Loucy (cell line): ENCODE measurements around the gene MPDZ.

Source experiments
- H2AFZ ChIP-seq: fragments of 200-600 bp; sonication (generic); 2 replicates; pipeline ENCODE4 v1.6.0; 2016; ENCODE audit warnings: antibody characterized with exemption, mild to moderate bottlenecking, low read length, moderate library complexity
- H3F3A ChIP-seq: fragments of 200-600 bp; 2 replicates; pipeline ENCODE4 v1.6.0; 2016; ENCODE audit warnings: antibody characterized with exemption, low read depth, mild to moderate bottlenecking
- H3K27me3 ChIP-seq: fragments of 200-600 bp; sonication (generic); 2 replicates; pipeline ENCODE4 v1.6.1; 2014; ENCODE audit warnings: low read length, mild to moderate bottlenecking; ENCODE audit not compliant: insufficient read depth, poor library complexity, severe bottlenecking
- H3K36me3 ChIP-seq: fragments of 200-600 bp; sonication (generic); 2 replicates; pipeline ENCODE4 v1.6.1; 2016; ENCODE audit warnings: low read length; ENCODE audit not compliant: insufficient read depth
- H3K4me1 ChIP-seq: fragments of 200-600 bp; sonication (generic); 2 replicates; pipeline ENCODE4 v1.5.1; 2014; ENCODE audit warnings: low read length, mild to moderate bottlenecking; ENCODE audit not compliant: insufficient read depth, poor library complexity, severe bottlenecking
- H3K4me2 ChIP-seq: fragments of 200-600 bp; sonication (generic); 2 replicates; pipeline ENCODE4 v1.6.0; 2014; ENCODE audit warnings: antibody characterized with exemption, low read length, low read depth, mild to moderate bottlenecking; ENCODE audit not compliant: poor library complexity, severe bottlenecking
- H3K4me3 ChIP-seq: fragments of 200-600 bp; sonication (generic); 2 replicates; pipeline ENCODE4 v1.5.1; 2014; ENCODE audit warnings: low read length, mild to moderate bottlenecking, mixed read lengths; ENCODE audit not compliant: poor library complexity, severe bottlenecking
- H3K79me2 ChIP-seq: fragments of 200-600 bp; sonication (generic); 2 replicates; pipeline ENCODE4 v1.6.1; 2014; ENCODE audit warnings: low read length; ENCODE audit not compliant: insufficient read depth
- H3K9ac ChIP-seq: fragments of 200-600 bp; sonication (generic); 2 replicates; pipeline ENCODE4 v1.6.0; 2014; ENCODE audit warnings: mild to moderate bottlenecking, low read depth, low read length, moderate library complexity; ENCODE audit not compliant: poor library complexity, severe bottlenecking
- H3K9me2 ChIP-seq: fragments of 200-600 bp; sonication (generic); replicated peaks from 2 replicates; pipeline ENCODE4 v1.6.1; 2016; ENCODE audit warnings: low read depth, low read length, mixed read lengths
- H3K9me3 ChIP-seq: fragments of 200-600 bp; sonication (generic); 2 replicates; pipeline ENCODE4 v1.6.1; 2014; ENCODE audit warnings: mild to moderate bottlenecking, antibody characterized with exemption, low read length, low read depth; ENCODE audit not compliant: insufficient read depth
- H4K20me1 ChIP-seq: fragments of 200-600 bp; sonication (generic); 2 replicates; pipeline ENCODE4 v1.6.0; 2014; ENCODE audit warnings: antibody characterized with exemption, low read length, mild to moderate bottlenecking; ENCODE audit not compliant: insufficient read depth, poor library complexity, severe bottlenecking
- CTCF ChIP-seq: fragments of 200-600 bp; sonication (generic); conservative IDR thresholded peaks from 2 replicates; pipeline ENCODE4 v1.5.1; 2014; ENCODE audit warnings: mild to moderate bottlenecking, antibody characterized with exemption, low read length
- EZH2phosphoT487 ChIP-seq: fragments of 200-600 bp; IDR thresholded peaks from 2 replicates; pipeline ENCODE4 v1.6.1; 2018; ENCODE audit warnings: antibody characterized with exemption, mild to moderate bottlenecking, moderate library complexity, borderline replicate concordance

The MPDZ gene

GRCh38 chr9:13279284-13280141 is at the start of gene MPDZ:
TSS of gene MPDZ (minus strand) at chr9:13279692. CDS start at chr9:13250315, 29,377 bp downstream.
- Histone ChIP-seq H3K4me3 (no peak within 1 kb of the TSS), H3K36me3 (no peaks in the 10 kb centered on the region), H3K79me2 (no peaks in the 10 kb centered on the region), H2AFZ (no peak within 1 kb of the TSS), H3K4me2 (no peak within 1 kb of the TSS), H3K4me1 (no peaks in the 10 kb centered on the region), H3K27me3 (no peaks in the 10 kb centered on the region), H3F3A (no peaks in the 10 kb centered on the region), H3K9me3 (no peaks in the 10 kb centered on the region), H4K20me1 (no peaks in the 10 kb centered on the region), H3K9ac (no peak within 1 kb of the TSS), H3K9me2 (no peaks in the 10 kb centered on the region)
- TF ChIP-seq CTCF: no peak
- no peak for TF ChIP-seq EZH2phosphoT487

GRCh38 chr9:13324988-13325387 is 45.5 kb upstream of the MPDZ start:
- Histone ChIP-seq H3K36me3 (no peaks in the 10 kb centered on the region), H3F3A (no peaks in the 10 kb centered on the region)

GRCh38 chr9:13322828-13323550 is 43.5 kb upstream of the MPDZ start:
- Histone ChIP-seq H3K4me1 (no peaks in the 10 kb centered on the region), H3K4me2 (no peak overlapping the region)

More at GRCh38 chr9:13324988-13325387, 45.5 kb upstream of the MPDZ start:
- Histone ChIP-seq H4K20me1 (no peaks in the 10 kb centered on the region), H3K27me3 (no peaks in the 10 kb centered on the region), H3K9me3 (no peaks in the 10 kb centered on the region), H3K9ac (no peak overlapping the region), H3K4me1 (no peaks in the 10 kb centered on the region), H2AFZ (no peak overlapping the region), H3K4me2 (no peak overlapping the region), H3K79me2 (no peaks in the 10 kb centered on the region), H3K9me2 (no peaks in the 10 kb centered on the region), H3K4me3 (no peak overlapping the region)
- TF ChIP-seq CTCF (no peak), EZH2phosphoT487 (no peak)

More at GRCh38 chr9:13322828-13323550, 43.5 kb upstream of the MPDZ start:
- no peak overlapping the region for H2AFZ ChIP-seq
- no peaks in the 10 kb centered on the region for H3K9me2 ChIP-seq
- H3K79me2 ChIP-seq: no peaks in the 10 kb centered on the region
- no peak overlapping the region for H3K4me3 ChIP-seq
- no peaks in the 10 kb centered on the region for H3K27me3 ChIP-seq
- no peak overlapping the region for H3K9ac ChIP-seq
- H3F3A ChIP-seq: no peaks in the 10 kb centered on the region
- no peaks in the 10 kb centered on the region for H3K9me3 ChIP-seq
- no peaks in the 10 kb centered on the region for H3K36me3 ChIP-seq
- TF ChIP-seq EZH2phosphoT487 (no peak), CTCF (no peak)
- H4K20me1 ChIP-seq: no peaks in the 10 kb centered on the region
